ENCODE results near the gene CEP43. TPM values are rescaled to one million over a fixed set of nuclear protein-coding genes. Genes with fewer than 3 reads are reported as not detected.

Gene CEP43
- total and polyA plus RNA-seq, 8 donors = 7.5 to 99.6 (median 13.8) TPM

DNA sequence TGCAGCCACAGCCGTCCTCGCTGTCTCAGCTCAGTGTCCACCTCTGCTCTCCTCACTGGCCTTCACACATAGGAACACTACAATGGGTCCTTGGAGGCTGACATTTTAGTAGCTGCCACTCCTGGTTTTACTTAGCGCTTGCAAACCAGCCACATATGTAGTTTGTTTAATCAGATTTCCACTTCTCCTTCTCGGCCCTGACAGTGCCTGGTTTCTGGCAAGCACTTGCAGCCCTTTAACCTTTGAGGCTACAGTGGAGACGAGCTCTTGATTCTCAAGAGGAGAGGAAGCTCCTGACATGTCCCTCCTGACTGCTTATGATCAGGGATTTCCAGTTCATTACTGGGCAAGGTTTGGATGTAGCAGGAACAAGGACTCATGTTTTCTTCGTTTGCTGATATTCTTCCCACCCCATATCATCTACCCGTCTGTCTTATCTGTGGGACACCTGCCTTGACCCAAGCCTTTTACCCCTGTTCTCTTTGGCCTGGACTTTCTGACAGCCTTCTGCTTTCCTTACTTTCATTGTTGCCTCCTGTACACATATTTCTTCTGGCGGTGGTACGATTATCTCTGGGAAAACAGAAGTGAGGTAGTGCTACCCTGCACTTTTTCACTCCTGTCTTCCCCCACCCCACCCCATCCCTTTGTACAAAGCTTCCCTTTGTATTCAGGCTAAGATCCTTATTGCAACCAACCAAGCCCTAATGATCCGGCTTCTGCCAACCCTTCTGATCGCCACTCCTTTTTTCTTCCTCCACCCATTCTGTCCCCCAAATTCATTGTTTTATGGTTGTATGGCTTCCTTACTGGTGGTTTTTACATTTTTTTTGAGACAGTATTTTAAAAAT is 31.2 kb downstream of the CEP43 start:
- peaks cover 38 to 98% (median 86%) of the 10 kb centered on the region in 4 donors for H3K36me3 ChIP-seq
- intact Hi-C loops (cut with DNase I; ENCODE audit: low total_unique reads) = no loop called here
- H3K27ac ChIP-seq = no peak overlapping the region

DNA sequence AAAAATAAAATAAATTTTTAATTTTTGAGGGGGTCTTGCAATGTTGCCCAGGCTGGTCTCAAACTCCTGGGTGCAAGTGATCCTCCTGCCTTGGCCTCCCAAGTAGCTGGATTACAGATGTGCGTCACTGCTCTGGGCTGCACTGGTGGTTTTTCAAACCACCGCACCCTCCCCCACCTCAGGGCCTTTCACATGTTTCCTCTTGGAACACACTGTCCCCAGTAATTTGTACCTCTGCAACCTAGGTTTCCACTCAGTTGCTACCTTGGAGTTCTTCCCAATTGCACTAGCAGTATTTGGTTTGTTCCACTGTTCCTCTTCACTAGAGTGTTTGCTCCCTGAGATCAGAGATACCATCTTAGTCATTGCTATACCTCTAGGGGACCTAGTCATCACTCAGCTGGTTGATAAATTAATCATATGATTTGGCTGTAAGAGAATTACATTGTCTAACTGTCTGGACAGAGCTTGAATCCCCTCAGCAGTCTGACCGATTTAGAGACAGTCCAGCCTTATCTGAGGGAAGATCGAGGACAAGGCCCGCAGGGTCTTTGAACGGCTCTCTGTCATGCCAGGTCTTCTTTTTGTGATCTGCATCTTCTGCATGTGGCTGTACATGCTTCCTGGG is 32.0 kb downstream of the CEP43 start:
- TF ChIP-seq CTCF (IDR thresholded peaks at IDR 0.05) (no peak), POLR2AphosphoS5 (IDR thresholded peaks at IDR 0.05) (no peak), EP300 (IDR thresholded peaks at IDR 0.05) (no peak), POLR2A (IDR thresholded peaks at IDR 0.05) (no peak)
- no peak for DNase-seq
- Histone ChIP-seq H3K36me3 (peaks cover 37 to 98% (median 86%) of the 10 kb centered on the region in 4 donors), H3K9me3 (no peaks in the 10 kb centered on the region), H3K27ac (no peak overlapping the region), H3K4me3 (no peak overlapping the region), H3K4me1 (no peaks in the 10 kb centered on the region), H3K27me3 (no peaks in the 10 kb centered on the region)
- WGBS, 5 donors = 85 to 95% (median 90%) methylated on average over 6 of the region's 6 CpGs
- intact Hi-C loops (cut with DNase I; ENCODE audit: low total_unique reads) = no loop called here

More for the DNA sequence above, 31.2 kb downstream of the CEP43 start:
- Histone ChIP-seq H3K9me3 (no peaks in the 10 kb centered on the region), H3K27me3 (no peaks in the 10 kb centered on the region), H3K4me3 (no peak overlapping the region), H3K4me1 (no peaks in the 10 kb centered on the region)
- no peak for TF ChIP-seq POLR2AphosphoS5 (IDR thresholded peaks at IDR 0.05)
- TF ChIP-seq CTCF (IDR thresholded peaks at IDR 0.05) = no peak
- no peak for TF ChIP-seq POLR2A (IDR thresholded peaks at IDR 0.05)
- TF ChIP-seq EP300 (IDR thresholded peaks at IDR 0.05) = no peak
- no peak for DNase-seq
- WGBS, 5 donors = 81 to 87% (median 83%) methylated on average over 11 of the region's 11 CpGs

- WGBS, 5 donors = 89 to 97% (median 94%) methylated on average over 3 of the region's 3 CpGs
- no peak for DNase-seq
- intact Hi-C loops (cut with DNase I; ENCODE audit: low total_unique reads) = no loop called here
- no peaks in the 10 kb centered on the region for H3K4me1 ChIP-seq
- H3K9me3 ChIP-seq = no peaks in the 10 kb centered on the region
- no peak overlapping the region for H3K4me3 ChIP-seq
- H3K27ac ChIP-seq = no peak overlapping the region
- TF ChIP-seq POLR2AphosphoS5 (IDR thresholded peaks at IDR 0.05) (no peak), CTCF (IDR thresholded peaks at IDR 0.05) (no peak), POLR2A (IDR thresholded peaks at IDR 0.05) (no peak), EP300 (IDR thresholded peaks at IDR 0.05) (no peak)
- H3K36me3 ChIP-seq = peaks cover 26 to 92% (median 86%) of the 10 kb centered on the region in 4 donors
- no peaks in the 10 kb centered on the region for H3K27me3 ChIP-seq
Observed at GRCh38 chr6:167034056-167034455, 34.9 kb downstream of the CEP43 start.

GRCh38 chr6:167037762-167038161 is 38.6 kb downstream of the CEP43 start:
- Histone ChIP-seq H3K27me3 (no peaks in the 10 kb centered on the region), H3K36me3 (peaks cover 31 to 82% (median 79%) of the 10 kb centered on the region in 4 donors), H3K4me3 (no peak overlapping the region), H3K27ac (no peak overlapping the region), H3K4me1 (no peaks in the 10 kb centered on the region), H3K9me3 (no peaks in the 10 kb centered on the region)
- intact Hi-C loops (cut with DNase I; ENCODE audit: low total_unique reads) = no loop called here
- TF ChIP-seq POLR2AphosphoS5 (IDR thresholded peaks at IDR 0.05) (no peak), EP300 (IDR thresholded peaks at IDR 0.05) (no peak), POLR2A (IDR thresholded peaks at IDR 0.05) (no peak), CTCF (IDR thresholded peaks at IDR 0.05) (no peak)
- WGBS, 5 donors = 62 to 74% (median 70%) methylated on average over 3 of the region's 3 CpGs
- no peak for DNase-seq
